Measurements from ENCODE around the gene COL5A1.

DNA sequence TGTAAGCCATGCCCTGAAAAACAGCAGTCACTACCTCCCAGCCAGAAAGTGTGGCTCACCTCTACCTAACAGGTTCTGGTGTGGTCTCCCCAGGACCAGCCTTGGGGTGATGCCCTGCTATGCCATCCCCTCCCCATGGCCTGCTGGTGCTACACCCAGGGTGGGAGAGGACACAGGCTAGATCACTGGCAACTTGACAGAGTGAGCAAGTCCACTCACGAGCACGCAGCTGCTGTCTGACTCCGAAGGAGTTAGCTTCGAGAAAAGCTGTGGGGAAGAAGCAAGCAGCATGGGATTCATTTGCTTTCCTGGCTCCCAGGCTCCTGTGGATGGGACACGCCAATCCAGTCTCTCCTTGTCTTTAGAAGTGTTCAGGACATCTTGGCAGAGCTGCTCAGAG is 102.2 kb downstream of the COL5A1 start:
- TF ChIP-seq, protein P1, sequence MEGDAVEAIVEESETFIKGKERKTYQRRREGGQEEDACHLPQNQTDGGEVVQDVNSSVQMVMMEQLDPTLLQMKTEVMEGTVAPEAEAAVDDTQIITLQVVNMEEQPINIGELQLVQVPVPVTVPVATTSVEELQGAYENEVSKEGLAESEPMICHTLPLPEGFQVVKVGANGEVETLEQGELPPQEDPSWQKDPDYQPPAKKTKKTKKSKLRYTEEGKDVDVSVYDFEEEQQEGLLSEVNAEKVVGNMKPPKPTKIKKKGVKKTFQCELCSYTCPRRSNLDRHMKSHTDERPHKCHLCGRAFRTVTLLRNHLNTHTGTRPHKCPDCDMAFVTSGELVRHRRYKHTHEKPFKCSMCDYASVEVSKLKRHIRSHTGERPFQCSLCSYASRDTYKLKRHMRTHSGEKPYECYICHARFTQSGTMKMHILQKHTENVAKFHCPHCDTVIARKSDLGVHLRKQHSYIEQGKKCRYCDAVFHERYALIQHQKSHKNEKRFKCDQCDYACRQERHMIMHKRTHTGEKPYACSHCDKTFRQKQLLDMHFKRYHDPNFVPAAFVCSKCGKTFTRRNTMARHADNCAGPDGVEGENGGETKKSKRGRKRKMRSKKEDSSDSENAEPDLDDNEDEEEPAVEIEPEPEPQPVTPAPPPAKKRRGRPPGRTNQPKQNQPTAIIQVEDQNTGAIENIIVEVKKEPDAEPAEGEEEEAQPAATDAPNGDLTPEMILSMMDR (IDR thresholded peaks at IDR 0.05): no peak
- TF ChIP-seq EZH2 (IDR thresholded peaks at IDR 0.05) (no peak), EZH2phosphoT487 (IDR thresholded peaks at IDR 0.05) (no peak)
